Renal cortex interstitium (tissue), 11 donors: ENCODE data around the gene LAMP2. TPM values are rescaled to one million over a fixed set of nuclear protein-coding genes. Genes with fewer than 3 reads are reported as not detected.
"Not testable (repeated sequence)": the region's sequence is repeated elsewhere in the genome, so short reads cannot be mapped to it uniquely, and the experiment has no call there.

Experiments
- DNase-seq, 11 donors: peaks; one replicate each; pipeline ENCODE4 v3.0.0-alpha.2; 2013; ENCODE audit warnings: low read depth in 9 of 11, low spot score in 4 of 11; ENCODE audit errors: extremely low read depth in 1 of 11
- polyA plus RNA-seq, 3 donors: library from polyadenylated mRNA; unstranded; fragments of 120-200 nt; gene quantifications; one replicate each; pipeline ENCODE4 v1.2.1, GENCODE V29; 2013; ENCODE audit not compliant: insufficient read length in 3 of 3

The LAMP2 gene
- polyA plus RNA-seq, 3 donors: 140 to 160 (median 158) TPM

DNA sequence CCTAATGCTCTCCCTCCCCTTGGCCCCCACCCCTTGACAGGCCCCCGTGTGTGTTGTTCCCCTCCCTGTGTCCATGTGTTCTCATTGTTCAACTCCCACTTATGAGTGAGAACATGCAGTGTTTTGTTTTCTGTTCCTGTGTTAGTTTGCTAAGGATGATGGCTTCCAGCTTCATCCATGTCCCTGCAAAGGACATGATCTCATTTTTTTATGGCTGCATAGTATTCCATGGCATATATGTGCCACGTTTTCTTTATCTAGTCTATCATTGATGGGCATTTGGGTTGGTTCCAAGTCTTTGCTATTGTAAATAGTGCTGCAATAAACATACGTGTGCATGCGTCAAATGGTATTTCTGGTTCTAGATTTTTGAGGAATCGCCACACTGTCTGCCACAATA, 561 bp upstream of the LAMP2 start:
- not testable (repeated sequence) for DNase-seq

DNA sequence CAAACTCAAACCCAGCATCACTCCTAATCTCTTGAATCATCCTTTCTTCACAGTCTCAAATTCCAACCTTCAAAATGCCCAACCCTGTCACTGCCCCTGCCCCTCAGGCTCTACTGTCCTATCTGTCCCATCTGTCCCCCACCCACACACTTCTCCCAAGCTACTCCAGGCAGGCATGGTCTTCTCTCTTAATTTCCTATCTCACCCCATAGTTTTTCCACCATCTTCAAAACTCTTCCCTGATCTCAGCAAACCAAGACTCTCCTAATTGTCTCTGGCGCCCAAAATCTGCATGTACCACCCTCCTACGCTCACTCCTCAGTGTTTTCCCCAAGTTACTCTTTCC, 644 bp downstream of the LAMP2 start:
- no peak for DNase-seq

GRCh38 chrX:120468071-120468470, 1.0 kb downstream of the LAMP2 start:
- no peak for DNase-seq

- no peak for DNase-seq
Observed at GRCh38 chrX:120464411-120464810, 4.7 kb downstream of the LAMP2 start.

GRCh38 chrX:120463241-120463640, 5.9 kb downstream of the LAMP2 start:
- no peak for DNase-seq

DNA sequence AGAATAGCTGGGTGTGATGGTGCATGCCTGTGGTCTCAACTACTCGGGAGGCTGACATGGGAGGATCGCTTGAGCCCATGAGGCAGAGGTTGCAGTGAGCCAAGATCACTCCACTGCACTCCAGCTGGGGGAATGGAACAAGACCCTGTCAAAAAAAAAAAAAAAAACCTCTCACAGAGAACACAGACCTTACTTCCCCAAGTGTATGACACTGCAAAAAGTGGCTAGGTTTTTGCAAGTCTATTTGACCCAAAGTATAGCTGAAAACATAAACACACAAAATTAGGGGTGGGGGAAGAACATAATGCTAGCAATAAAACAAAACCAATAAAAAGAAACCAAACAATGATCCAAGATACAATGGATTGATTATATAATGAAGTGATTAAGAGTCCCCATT, 6.7 kb downstream of the LAMP2 start:
- DNase-seq: no peak

- no peak for DNase-seq
Observed at GRCh38 chrX:120459309-120459708, 9.8 kb downstream of the LAMP2 start.

DNA sequence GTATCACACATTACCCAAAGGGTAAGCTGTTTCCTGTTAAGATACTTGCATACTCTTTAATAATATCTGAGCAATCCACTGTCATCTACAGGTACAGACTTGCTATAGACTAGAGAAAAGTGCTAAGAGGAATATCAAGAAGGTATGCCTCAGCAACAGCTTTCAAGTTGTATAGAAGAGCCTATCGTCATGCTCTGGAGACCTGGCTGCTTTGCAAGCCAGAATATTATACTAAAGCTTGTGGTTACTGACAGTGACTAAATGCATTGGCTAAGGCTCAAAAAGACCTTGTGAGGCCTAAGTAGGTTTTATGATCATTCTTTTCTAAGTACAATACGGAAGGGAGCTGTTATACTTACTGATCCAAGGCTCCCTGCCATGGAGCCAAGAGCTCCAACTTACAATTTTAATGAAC, 11.3 kb downstream of the LAMP2 start:
- DNase-seq: no peak

DNA sequence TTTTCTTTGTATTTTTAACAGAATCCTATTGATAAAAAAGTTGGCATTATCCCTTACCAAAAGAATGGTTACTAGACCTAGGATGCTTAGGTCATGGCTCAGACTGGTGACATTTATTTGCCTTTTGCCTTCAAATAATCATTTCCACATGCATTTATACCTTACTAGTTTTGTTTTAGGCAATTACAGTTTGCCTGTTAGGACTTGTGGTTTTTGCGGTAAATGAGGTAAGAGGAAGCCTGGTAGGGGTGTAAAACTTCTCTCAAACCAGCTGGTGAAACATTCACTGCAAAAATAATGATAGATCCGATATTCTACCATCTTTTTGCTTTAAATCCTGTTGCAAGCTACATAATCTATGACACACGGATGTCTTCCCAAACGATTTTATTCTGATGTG, 12.1 kb downstream of the LAMP2 start:
- no peak for DNase-seq

- no peak for DNase-seq
Observed at GRCh38 chrX:120453985-120454384, 15.1 kb downstream of the LAMP2 start.

DNA sequence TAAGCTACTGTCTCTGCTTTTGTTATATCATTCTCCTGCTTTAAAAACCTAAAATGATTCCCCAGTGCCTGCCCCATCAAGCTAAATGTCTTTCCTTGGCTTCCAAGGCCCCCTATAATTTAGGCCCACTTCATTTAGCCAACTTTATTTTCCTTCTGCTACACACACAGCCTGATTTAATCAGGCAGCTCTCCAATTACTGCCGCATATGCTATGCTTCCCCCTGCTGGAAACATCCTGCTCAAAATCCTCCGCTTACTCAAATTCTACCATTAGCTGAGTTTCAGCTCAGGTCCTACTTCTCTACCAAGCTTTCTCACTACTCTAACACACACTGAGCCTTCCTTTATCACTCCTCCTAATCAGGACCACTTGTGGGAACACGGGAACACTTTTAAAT, 17.0 kb downstream of the LAMP2 start:
- peak in 2 of 11 donors; percentile 25 to 34 for DNase-seq

DNA sequence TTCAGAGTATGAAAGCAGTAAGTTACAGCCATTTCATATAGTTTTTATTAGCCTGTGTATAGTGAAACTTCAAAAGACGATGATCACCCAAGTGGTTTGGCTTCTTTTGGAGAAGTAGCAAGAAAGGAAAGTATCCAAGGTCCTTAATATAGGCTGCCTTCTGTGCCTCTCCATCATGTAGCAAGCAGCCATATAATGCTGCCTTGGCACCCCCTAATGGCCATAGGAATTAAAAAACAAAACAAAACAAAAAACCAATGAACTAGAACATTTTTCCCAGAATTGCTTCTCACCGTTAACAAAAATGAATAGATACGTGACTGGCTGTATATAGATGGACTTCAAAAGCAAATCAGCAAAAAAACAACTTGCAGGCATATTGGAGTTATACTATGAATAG, 18.9 kb downstream of the LAMP2 start:
- no peak for DNase-seq

DNA sequence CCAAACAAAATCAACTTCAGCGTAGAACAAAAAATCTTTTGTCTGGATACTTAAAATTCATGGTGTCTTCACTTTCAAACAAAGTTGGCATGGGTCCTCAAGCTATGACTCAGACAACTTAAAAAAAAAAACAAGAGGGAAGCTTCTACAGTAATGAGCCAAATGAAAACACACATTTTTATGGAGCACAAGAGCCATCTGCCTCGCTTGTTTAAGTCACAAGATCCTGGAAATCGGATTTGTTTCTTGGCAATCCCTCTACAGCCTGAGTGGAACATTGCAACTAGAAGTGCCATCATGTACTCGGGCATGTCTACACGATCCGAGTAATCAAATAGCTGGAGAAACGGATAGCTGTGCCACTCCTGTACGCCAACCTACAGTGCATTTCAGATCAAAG, 22.6 kb downstream of the LAMP2 start:
- peak in 2 of 11 donors; percentile 20 to 29 for DNase-seq

DNA sequence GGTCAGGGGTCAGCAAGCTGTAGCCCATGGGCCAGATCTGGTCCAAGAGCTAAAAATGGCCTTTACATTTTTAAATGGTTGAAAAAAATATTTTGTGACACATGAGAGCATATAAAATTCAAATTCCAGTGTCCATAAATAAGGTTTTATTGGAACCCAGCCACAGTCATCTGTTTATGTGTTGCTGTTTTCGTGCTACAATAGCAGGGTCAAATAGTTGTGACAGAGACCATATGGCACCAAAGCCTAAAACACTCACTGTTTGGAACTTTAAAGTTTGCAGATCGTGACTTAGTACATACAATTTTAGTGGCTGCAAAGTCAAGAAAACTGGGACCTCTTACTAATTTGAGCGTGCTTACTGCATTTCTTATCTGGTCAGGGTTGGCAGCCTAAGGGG, 29.2 kb downstream of the LAMP2 start:
- peak in 6 of 11 donors; percentile 5 to 49 (median 38) for DNase-seq

- DNase-seq: no peak
Observed at GRCh38 chrX:120429776-120430540, 39.1 kb downstream of the LAMP2 start.

DNA sequence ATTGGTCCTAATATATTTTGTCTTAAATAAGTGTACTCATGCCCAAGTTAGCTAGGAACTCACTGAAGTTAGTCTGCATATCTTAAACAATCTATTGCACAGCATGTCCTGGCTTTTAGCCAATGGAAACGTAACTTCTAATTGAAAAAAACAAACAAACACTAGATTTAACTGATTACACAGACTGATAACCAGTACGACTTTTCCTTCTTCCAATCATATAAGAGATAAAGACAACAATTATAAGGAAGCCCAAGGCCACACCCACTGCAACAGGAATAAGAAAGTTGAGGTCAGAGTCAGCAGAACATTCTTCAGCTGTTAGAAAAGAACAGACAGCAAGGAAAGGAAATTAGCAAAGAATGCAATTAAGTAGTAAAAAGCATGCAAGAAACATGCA, 40.8 kb downstream of the LAMP2 start:
- peak in 1 of 11 donors; percentile 11 for DNase-seq

DNA sequence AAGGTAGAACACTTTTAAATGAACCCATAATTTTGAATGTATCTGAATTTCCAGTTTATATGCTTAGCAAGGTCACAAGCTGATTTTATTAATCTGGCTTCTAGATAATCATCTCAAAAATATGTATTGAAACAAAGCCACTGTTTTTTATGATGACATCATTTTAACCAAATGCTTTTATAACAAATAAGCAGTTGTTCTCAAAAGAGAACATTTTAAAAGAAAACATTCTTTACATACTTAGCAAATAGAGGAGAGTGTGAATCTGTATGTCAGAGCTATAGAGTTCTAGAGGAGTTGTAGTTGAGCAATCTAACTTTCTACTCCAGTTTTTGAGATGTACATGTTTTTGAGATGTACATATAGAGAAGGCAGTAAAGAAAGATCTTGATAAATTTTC, 42.5 kb downstream of the LAMP2 start:
- DNase-seq: no peak

DNA sequence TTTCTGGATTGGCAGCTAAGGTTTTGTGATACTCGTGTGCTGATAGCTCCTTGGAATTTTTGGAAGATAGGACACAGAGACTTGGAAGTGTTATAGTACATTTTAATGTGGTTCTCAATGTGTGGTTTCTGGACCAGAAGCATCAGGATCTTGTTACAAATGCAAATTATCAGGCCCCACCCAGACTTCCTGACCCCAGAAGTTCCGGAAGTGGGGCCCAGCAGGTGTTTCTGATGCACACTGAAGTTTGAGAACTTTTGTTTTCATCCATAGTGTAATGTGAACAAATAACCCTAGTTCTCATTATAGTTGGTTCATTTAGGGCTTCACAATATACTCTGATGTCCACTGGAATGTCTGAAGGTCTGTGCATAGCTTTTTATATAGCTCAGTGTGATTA, 49.6 kb downstream of the LAMP2 start:
- no peak for DNase-seq

- DNase-seq: no peak
Observed at GRCh38 chrX:120408168-120408567, 60.9 kb downstream of the LAMP2 start.

DNA sequence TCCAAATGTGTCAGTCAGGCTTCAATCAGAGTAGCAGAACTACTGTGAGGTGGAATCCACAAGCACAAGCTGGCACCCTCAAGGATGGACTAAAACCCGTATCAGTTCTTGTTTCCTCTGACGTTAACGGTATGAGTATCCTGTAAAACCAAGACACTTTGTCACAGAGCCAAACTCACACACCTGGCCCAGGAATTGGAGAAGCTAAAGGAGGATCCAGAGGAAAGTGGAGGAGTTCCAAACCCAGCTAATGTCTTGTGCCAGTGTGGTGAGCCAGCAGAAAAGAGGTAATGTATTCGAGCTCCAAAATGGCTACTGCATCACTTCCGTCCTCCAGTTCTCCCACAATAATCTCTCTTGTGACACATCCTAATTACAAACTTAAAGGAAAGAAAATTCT, 62.5 kb downstream of the LAMP2 start:
- DNase-seq: no peak

GRCh38 chrX:120402369-120402768, 66.7 kb downstream of the LAMP2 start:
- no peak for DNase-seq
